DLD1 (cell line): ENCODE results near the gene STUB1.
"Not testable (repeated sequence)": the region's sequence is repeated elsewhere in the genome, so short reads cannot be mapped to it uniquely, and the experiment has no call there.

Experiments
- in situ Hi-C: cut with HindIII; loops from 2 replicates; pipeline ENCODE4 v1.10.0; 2017; ENCODE audit warnings: low sequenced_read_pairs

STUB1 gene

GRCh38 chr16:678209-678857 is 1.9 kb upstream of the STUB1 start:
- in situ Hi-C loops = no loop called here

- in situ Hi-C loops = no loop called here
Observed at GRCh38 chr16:678858-679813, 1.1 kb upstream of the STUB1 start.

- in situ Hi-C loops = no loop called here
Observed at GRCh38 chr16:680625-680945, 375 bp downstream of the STUB1 start.

DNA sequence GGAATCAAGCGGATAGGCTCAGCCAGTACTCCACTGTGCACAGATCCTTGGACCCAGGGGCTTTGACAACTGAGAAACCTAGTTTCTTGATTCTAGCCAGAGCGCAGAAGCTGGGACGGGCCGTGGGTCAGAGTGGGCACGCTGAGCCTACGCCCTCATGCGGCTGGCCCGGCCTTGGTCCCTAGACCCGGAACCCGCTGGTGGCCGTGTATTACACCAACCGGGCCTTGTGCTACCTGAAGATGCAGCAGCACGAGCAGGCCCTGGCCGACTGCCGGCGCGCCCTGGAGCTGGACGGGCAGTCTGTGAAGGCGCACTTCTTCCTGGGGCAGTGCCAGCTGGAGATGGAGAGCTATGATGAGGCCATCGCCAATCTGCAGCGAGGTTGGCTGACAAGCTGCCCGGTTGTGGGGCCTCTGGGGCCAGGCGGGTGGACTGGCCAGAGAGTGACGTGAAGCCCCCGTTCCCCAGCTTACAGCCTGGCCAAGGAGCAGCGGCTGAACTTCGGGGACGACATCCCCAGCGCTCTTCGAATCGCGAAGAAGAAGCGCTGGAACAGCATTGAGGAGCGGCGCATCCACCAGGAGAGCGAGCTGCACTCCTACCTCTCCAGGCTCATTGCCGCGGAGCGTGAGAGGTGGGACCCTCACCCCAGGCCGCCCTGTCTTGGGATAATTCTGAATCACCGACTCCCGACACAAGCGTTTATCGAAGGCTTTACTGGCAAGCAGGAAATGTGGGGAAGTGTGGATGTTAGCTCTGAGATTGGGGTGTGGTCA is 946 bp downstream of the STUB1 start:
- in situ Hi-C loops = no loop called here

DNA sequence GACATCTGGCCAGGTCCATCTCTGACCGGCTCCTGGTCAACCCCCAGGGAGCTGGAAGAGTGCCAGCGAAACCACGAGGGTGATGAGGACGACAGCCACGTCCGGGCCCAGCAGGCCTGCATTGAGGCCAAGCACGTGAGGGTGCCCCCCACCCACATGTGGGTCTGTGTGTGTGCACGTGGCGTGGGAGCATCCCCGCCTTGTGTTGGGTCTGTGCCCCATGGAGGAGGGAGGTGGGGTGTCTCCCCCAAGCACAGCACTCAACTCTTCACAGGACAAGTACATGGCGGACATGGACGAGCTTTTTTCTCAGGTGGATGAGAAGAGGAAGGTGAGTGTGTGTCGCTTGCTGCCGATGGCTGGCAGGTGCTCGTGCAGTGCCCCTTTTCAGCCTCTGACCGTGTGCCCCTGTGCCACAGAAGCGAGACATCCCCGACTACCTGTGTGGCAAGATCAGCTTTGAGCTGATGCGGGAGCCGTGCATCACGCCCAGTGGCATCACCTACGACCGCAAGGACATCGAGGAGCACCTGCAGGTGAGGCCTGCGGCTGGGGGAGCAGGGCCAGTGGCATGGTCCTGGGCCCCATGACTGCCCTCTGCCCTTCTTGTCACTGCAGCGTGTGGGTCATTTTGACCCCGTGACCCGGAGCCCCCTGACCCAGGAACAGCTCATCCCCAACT is 1.7 kb downstream of the STUB1 start:
- in situ Hi-C loops = no loop called here

GRCh38 chr16:682493-683395 is 2.5 kb downstream of the STUB1 start:
- in situ Hi-C loops = no loop called here

GRCh38 chr16:683396-684070 is 3.3 kb downstream of the STUB1 start:
- in situ Hi-C loops = no loop called here

GRCh38 chr16:684071-684794 is 4.0 kb downstream of the STUB1 start, which contains the start of gene JMJD8:
Gene JMJD8, minus strand, starts transcription at chr16:684334. Its CDS starts 15 bp downstream, at chr16:684319.
- in situ Hi-C loops = no loop called here

GRCh38 chr16:684961-685696 is 4.9 kb downstream of the STUB1 start:
- in situ Hi-C loops = no loop called here

DNA sequence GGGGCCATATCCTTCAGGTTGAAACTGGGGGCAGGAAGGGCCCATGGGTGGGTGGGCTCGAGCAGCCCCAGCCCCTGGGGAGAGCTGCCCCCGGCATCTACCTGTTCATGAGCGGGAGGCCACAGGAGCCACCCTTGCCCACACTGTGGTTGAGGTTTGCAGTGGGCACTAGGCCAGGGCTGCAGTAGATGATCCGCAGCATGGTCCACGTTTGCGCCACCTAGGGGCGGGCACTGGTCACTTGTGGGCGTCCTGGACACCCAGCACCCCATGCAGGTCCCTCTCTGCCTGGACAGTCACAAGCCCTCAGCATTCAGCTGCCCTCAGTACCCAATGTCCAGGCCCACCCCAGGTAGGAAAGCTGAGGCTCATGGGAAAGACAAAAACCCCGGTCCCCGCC is 5.8 kb downstream of the STUB1 start:
- in situ Hi-C loops = no loop called here

- in situ Hi-C loops = no loop called here
Observed at GRCh38 chr16:686459-687260, 6.5 kb downstream of the STUB1 start.

DNA sequence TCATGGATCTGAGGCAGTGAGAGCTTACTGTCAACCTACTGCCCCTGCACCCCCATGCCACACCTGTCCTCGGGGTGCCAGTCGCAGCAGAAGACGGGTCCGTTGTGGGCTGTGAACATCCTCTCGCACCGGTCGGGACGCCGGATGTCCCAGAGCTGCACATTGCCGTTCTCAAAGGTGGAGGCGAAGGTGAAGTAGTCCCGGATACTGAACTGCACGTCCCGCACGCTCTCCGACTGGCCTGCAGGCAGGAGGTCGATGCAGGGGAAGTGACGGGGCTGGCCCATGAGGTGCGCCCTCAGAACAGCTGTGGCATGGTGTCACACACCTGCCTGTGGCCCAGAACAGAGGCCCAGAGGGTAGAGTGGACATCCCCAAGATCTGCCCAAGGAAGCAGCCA is 7.3 kb downstream of the STUB1 start:
- in situ Hi-C loops = no loop called here

GRCh38 chr16:689175-689897 is 9.1 kb downstream of the STUB1 start:
- in situ Hi-C loops = no loop called here

DNA sequence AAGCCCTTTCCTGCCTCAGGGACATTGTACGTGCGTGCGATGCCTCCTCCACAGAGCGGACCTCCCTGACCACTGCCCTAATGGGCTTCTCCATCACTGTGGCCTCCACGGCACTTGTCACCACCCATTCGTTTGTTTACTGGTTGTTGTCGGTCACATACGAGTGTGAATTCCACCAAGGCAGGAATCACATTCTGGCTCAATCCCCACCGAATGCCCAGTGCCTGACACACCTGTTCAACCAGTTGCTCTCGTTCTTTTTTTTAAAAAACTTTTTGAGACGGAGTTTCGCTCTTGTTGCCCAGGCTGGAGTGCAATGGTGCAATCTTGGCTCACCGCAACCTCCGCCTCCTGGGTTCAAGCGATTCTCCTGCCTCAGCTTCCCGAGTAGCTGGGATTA is 11.0 kb downstream of the STUB1 start:
- in situ Hi-C loops = not testable (repeated sequence)

DNA sequence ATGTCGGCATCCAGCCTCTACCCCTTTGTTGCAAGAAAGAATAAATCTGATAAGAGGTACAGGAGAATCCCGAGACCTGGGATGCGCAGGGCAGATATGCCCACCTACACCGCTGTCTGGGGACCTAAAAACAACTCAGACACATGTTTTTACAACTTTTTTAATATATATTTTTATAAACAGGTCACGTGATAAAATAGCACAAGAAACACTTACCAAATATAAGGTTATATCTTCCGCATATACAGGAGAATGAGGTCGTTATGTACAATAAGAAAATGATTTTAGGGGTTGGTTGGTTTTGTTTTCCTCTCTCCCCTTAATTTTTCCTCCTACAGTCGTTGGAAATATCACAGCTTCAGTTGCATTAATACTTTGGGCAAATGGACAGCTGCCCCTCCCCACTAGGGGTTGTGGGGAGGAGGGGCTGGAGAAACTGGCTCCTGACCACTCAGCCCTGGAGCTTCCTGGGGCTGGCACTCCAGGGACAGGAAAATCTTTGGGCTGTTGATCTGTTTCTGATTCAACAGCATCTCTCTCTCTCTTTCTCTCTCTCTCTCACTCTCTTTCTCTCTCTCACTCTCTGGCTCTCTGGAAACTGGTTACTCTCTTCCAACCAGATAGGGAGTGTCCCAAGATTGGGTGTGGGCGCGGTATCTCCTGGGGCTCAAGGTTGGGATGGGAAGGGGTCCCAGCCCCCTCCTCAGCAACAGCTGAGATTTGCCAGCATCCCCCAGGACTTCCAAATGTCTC is 12.3 kb downstream of the STUB1 start:
- in situ Hi-C loops = no loop called here

DNA sequence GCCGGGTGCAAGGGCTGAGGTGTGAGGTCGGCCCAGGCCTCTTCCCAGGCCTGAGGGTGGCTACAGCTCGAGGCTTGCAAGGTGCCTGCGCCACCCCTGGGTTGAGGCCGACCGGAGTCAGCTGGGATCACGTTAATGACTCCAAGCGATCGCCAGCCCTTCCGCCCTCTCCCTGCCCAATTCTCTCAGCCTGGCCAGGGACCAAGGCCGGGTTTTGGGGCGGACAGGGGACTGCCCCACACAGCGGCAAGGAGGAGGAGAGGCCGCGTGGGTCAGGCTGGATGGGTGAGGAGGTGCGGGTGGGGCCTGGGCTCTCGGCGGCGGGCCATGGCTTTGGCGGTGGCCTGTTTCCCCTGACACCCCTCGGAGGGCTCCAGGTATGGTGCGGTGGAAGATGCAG is 13.2 kb downstream of the STUB1 start:
- in situ Hi-C loops = no loop called here
